Renal cortex interstitium (tissue), 11 donors: ENCODE measurements around the gene INPP5E. TPM values are rescaled to one million over a fixed set of nuclear protein-coding genes. Genes with fewer than 3 reads are reported as not detected.
"Not testable (repeated sequence)": the region's sequence is repeated elsewhere in the genome, so short reads cannot be mapped to it uniquely, and the experiment has no call there.

Experiments used
- DNase-seq, 11 donors: peaks; one replicate each; pipeline ENCODE4 v3.0.0-alpha.2; 2013; ENCODE audit warnings: low read depth in 9 of 11, low spot score in 4 of 11; ENCODE audit errors: extremely low read depth in 1 of 11
- polyA plus RNA-seq, 3 donors: library from polyadenylated mRNA; unstranded; fragments of 120-200 nt; gene quantifications; one replicate each; pipeline ENCODE4 v1.2.1, GENCODE V29; 2013; ENCODE audit not compliant: insufficient read length in 3 of 3

The INPP5E gene
- polyA plus RNA-seq, 3 donors: 11.6 to 17.0 (median 16.9) TPM

DNA sequence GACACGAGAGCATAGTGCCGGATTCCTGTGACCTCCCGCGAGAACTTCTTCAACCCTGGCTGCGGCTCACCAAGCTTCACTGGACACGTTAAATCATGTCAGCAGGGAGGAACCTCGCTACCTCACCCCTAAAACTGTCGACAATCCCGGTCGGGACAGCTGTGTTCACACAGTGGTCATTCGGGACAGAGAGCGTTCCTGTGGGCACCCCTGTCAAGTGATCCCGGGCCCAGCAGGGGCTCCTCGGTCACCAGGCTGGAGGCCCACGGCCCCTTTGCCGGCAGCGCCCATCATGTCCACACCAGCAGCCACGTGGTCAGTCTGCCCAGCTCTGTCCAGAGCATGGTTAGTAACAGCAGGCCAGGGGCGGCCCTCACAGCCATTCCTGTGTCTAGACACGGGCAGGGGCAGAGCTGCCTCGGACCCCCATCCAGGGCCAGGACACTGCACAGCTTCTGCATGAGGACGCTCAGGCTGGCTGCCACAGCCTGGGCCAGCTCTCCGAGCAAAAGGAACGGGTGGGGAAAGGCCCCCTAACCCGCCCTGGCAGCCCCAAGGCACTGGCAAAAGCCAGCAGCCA is 3.5 kb downstream of the INPP5E start:
- no peak for DNase-seq

- no peak for DNase-seq
Measured at GRCh38 chr9:136434580-136435169, 5.0 kb downstream of the INPP5E start.

- no peak for DNase-seq
Measured at GRCh38 chr9:136433849-136434579, 5.6 kb downstream of the INPP5E start.

GRCh38 chr9:136433043-136433715 is 6.5 kb downstream of the INPP5E start:
- DNase-seq: no peak

- DNase-seq: no peak
Measured at GRCh38 chr9:136432591-136432990, 7.1 kb downstream of the INPP5E start.

- DNase-seq: no peak
Measured at GRCh38 chr9:136431782-136432350, 7.8 kb downstream of the INPP5E start.

- no peak for DNase-seq
Measured at GRCh38 chr9:136430588-136431234, 8.9 kb downstream of the INPP5E start.

- DNase-seq: no peak
Measured at GRCh38 chr9:136429683-136430491, 9.8 kb downstream of the INPP5E start.

GRCh38 chr9:136429075-136429628 is 10.5 kb downstream of the INPP5E start:
- no peak for DNase-seq

DNA sequence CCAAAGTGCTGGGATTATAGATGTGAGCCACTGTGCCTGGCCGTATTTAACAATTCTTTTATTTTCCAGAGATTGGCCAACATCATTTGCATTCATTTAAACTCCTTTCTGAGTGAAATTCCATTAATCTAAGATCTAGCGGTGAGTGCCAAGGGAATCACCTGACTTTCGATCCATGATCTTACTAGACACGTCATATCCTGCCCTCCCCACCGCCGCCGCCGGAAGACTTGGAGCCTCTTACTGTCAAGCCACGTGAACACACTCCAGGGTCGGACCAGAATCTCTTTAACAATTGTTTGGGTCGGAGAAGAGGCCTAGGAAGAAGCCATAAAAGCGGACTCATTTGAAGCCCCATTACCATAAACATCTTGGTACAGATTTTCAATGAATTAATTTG is 12.9 kb downstream of the INPP5E start:
- no peak for DNase-seq

DNA sequence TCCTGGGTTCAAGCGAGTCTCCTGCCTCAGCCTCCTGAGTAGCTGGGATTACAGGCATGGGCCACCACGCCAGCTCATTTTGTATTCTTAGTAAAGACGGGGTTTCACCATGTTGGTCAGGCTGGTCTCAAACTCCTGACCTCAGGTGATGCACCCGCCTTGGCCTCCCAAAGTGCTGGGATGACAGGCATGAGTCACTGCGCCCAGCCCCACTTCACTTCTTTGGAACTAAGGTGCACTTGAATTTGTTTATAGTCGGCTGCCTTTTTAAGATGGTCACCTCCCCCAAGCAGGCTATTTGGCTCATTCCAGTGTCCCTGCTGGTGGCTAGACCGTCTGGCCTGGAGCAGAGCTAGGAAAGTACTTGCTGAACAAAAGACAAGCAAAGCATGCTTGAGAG is 14.3 kb downstream of the INPP5E start:
- not testable (repeated sequence) for DNase-seq

GRCh38 chr9:136424750-136425362 is 14.8 kb downstream of the INPP5E start:
- no peak for DNase-seq

DNA sequence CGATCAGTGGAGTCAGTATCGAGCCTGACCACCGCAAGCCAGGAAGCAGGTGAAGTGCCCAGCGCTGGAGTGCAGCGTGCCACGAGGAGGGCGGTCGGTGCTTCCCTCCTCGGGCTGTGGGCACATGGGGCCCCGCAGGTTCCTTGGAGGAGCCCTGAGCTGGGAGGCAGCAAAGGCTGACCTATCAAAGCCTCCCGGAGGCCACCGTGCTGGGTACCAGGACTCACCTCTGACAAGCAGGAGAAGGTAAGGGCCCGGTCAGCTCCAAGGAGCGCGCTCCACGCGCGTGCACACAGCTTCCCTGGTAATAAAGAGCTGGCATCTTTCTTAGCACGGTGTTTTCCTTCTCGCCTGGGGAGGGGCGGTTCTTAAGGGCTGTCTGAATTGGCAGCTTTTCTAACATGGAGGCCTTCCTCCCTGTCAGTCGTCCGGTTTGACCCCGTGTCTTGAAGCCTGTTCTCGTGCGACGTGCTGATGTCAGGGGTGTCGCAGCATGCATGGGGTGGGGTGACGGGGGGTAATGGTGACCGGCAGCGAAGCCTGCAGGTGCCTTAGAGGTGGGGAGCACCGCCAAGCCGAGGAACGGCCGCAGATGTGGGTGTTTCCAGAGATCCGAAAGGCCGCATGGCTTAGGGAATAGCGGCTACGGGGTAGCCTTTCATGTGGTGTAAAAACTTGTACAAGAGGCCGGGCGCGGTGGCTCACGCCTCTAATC is 16.1 kb downstream of the INPP5E start:
- no peak for DNase-seq

- DNase-seq: no peak
Measured at GRCh38 chr9:136422876-136423275, 16.8 kb downstream of the INPP5E start.

DNA sequence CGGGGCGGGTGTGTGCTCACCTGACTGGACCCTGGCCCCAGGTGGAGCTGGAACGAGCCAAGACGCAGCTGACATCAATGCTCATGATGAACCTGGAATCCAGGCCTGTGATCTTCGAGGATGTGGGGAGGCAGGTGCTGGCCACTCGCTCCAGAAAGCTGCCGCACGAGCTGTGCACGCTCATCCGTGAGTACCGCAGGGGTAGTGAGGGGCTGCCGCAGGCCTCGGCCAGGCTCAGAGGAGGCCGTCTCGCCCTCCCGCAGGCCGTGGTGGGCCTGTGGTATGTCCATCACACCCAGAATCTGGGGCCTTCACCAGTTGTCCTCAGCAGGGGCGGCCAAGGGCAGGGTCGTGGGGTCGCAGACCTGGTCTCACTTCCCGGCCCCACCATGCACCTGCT is 17.9 kb downstream of the INPP5E start:
- no peak for DNase-seq

- DNase-seq: no peak
Measured at GRCh38 chr9:136419092-136419420, 20.6 kb downstream of the INPP5E start.
